Stimulated activated CD4-positive, alpha-beta T cell treated with anti-CD3 and anti-CD28 coated beads, Interleukin-1b, Interleukin-23, amount 100 ng/mL, for 1 hour (primary cell): ENCODE data around the gene AIF1L.

ENCODE experiments used
- DNase-seq, 2 donors: peaks; one replicate each; pipeline ENCODE4 v3.0.0-alpha.2; 2020; ENCODE audit warnings: low read depth in 2 of 2

Gene AIF1L

DNA sequence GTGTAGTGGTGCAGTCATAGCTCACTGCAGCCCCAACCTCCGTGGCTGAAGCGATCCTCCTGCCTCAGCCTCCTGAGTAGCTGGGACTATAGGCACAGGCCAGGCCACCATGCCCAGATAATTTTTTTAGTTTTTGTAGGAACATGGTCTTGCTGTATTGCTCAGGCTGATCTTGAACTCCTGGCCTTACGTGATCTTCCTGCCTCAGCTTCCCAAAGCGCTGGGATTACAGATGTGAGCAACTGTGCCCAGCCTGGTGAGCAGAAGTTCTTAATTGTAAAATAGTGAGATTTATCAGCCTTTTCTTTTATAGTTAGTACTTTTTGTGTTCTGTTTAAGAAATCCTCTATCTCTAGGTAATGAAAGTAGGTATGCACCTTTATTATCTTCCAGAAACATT, 71.6 kb downstream of the AIF1L start:
- DNase-seq, result no peak

DNA sequence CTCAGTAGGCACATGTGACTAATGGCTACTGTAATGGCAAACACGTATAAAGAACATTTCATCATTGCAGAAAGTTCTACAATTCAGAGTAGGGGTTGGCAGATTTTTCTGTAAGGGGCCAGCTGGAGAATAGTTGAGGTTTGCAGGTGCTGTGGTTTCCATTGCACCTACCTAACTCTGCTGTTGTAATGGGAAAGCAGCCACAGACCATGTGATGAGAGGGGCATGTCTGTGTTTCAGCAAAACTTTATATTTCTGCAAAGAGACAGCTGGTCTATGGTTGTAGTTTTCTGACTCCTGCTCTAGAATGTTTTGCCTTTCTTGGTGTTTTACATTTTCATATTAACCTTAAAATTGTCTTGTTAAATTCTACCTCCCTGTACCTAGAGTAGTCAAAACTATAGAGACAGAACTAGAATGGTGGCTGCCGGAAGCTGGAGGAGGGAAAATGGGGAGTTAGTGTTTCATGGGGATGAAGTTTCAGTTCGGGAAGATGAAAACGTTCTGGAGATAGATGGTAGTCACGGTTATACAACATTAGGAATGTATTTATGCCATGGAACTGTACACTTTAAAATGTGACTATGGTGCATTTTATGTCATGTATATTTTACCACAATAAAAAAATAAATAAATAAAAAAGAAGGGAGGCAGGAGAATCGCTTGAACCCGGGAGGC, 73.4 kb downstream of the AIF1L start:
- DNase-seq, result no peak
